Esophagus squamous epithelium (tissue), 5 donors: Measurements from ENCODE around the gene DMRTC2. TPM values are rescaled to one million over a fixed set of nuclear protein-coding genes. Genes with fewer than 3 reads are reported as not detected.

ENCODE experiments used
- DNase-seq: peaks from one replicate; lab custom pipeline; 2025; lab: John Stamatoyannopoulos, UW
- H3K27ac ChIP-seq, 4 donors: fragments of 200-600 bp; sonication (generic); one replicate each; pipeline ENCODE4 v1.5.1; 2016 to 2019; ENCODE audit warnings: mild to moderate bottlenecking in 1 of 4
- H3K27me3 ChIP-seq, 4 donors: fragments of 200-600 bp; sonication (generic); 1 replicate in 3 of 4; 2 replicates in 1 of 4; pipeline versions ENCODE4 v1.5.1 to v1.6.0; 2017 to 2021; ENCODE audit warnings: antibody characterized with exemption in 1 of 4
- H3K36me3 ChIP-seq, 3 donors: fragments of 200-600 bp; sonication (generic); one replicate each; pipeline ENCODE4 v1.5.1; 2016 to 2019
- H3K4me1 ChIP-seq, 3 donors: fragments of 200-600 bp; sonication (generic); one replicate each; pipeline ENCODE4 v1.5.1; 2017 to 2019
- H3K4me3 ChIP-seq, 4 donors: fragments of 200-600 bp; sonication (generic); 1 replicate in 3 of 4; 2 replicates in 1 of 4; pipeline ENCODE4 v1.5.1; 2016 to 2019; ENCODE audit warnings: mild to moderate bottlenecking in 2 of 4, moderate library complexity in 1 of 4
- H3K9me3 ChIP-seq, 3 donors: fragments of 200-600 bp; sonication (generic); one replicate each; pipeline ENCODE4 v1.5.1; 2016 to 2019
- CTCF ChIP-seq, 6 experiments: fragments of 450-650 bp in 4 of 6; fragments of 200-600 bp in 2 of 6; sonication (generic) in 2 of 6; IDR thresholded peaks; one replicate each; pipeline ENCODE4 v1.5.1; 2016 to 2019; ENCODE audit warnings: antibody characterized with exemption in 6 of 6, mild to moderate bottlenecking in 4 of 6, moderate library complexity in 4 of 6
- POLR2A ChIP-seq, 4 donors: fragments of 450-650 bp; IDR thresholded peaks; one replicate each; pipeline ENCODE4 v1.6.1; 2017; ENCODE audit warnings: antibody characterized with exemption in 4 of 4, mild to moderate bottlenecking in 4 of 4, moderate library complexity in 3 of 4
- WGBS, 2 donors: methylation state at CpG; one replicate each; pipeline ENCODE4 v1.1.5; 2018; 5-methylcytosine and 5-hydroxymethylcytosine counted together
- intact Hi-C: fragments of 100-400 bp; cut with DNase I; formaldehyde crosslinking; loops from one replicate; pipeline ENCODE4 v1.15.0; 2022
- total RNA-seq, 4 donors: library from RNA; depleted of rRNA; stranded (reverse); fragments of >200 nt; gene quantifications; one replicate each; pipeline ENCODE4 v1.1.0, GENCODE V29; 2016
- donor health status: DM: yes; HTN: yes; CAD: no.

Gene DMRTC2
- total RNA-seq, 4 donors from 2014 or later: not detected

GRCh38 chr19:41850381-41850780, 5.5 kb downstream of the DMRTC2 start:
- no peak overlapping the region for H3K27ac ChIP-seq
- no peaks in the 10 kb centered on the region for H3K36me3 ChIP-seq
- peaks cover 0 to 54% (median 0%) of the 10 kb centered on the region in 4 donors for H3K27me3 ChIP-seq
- no peaks in the 10 kb centered on the region for H3K4me1 ChIP-seq
- WGBS, 2 donors: 42 to 53% methylated on average over 2 to 5 of the region's 5 CpGs
- DNase-seq: no peak
- intact Hi-C loops: no loop called here
- H3K9me3 ChIP-seq: no peaks in the 10 kb centered on the region
- TF ChIP-seq POLR2A (IDR thresholded peaks at IDR 0.05): no peak
- no peak for TF ChIP-seq CTCF (IDR thresholded peaks at IDR 0.05)
- no peak overlapping the region for H3K4me3 ChIP-seq

GRCh38 chr19:41851456-41851855, 6.6 kb downstream of the DMRTC2 start:
- no peaks in the 10 kb centered on the region for H3K36me3 ChIP-seq
- no peak overlapping the region for H3K4me3 ChIP-seq
- no peak overlapping the region for H3K27ac ChIP-seq
- no peak for TF ChIP-seq POLR2A (IDR thresholded peaks at IDR 0.05)
- no peak for TF ChIP-seq CTCF (IDR thresholded peaks at IDR 0.05)
- DNase-seq: no peak
- peaks cover 0 to 56% (median 0%) of the 10 kb centered on the region in 4 donors for H3K27me3 ChIP-seq
- H3K4me1 ChIP-seq: no peaks in the 10 kb centered on the region
- no peaks in the 10 kb centered on the region for H3K9me3 ChIP-seq
- intact Hi-C loops: no loop called here
- WGBS, 2 donors: 26 to 35% methylated on average over 4 of the region's 4 CpGs

- DNase-seq: no peak
- TF ChIP-seq CTCF (IDR thresholded peaks at IDR 0.05) (no peak), POLR2A (IDR thresholded peaks at IDR 0.05) (no peak)
- Histone ChIP-seq H3K9me3 (no peaks in the 10 kb centered on the region), H3K27ac (no peak overlapping the region), H3K4me1 (no peaks in the 10 kb centered on the region), H3K36me3 (no peaks in the 10 kb centered on the region), H3K27me3 (peaks cover 0 to 48% (median 0%) of the 10 kb centered on the region in 4 donors), H3K4me3 (no peak overlapping the region)
- intact Hi-C loops: no loop called here
- 55 to 85% methylated on average over 2 of the region's 2 CpGs for WGBS, 2 donors
Measured at GRCh38 chr19:41853344-41853743, 8.5 kb downstream of the DMRTC2 start.

- intact Hi-C loops: no loop called here
- WGBS, 2 donors: 64 to 73% methylated on average over 2 of the region's 2 CpGs
- TF ChIP-seq CTCF (IDR thresholded peaks at IDR 0.05) (no peak), POLR2A (IDR thresholded peaks at IDR 0.05) (no peak)
Measured at GRCh38 chr19:41853768-41854167, 8.9 kb downstream of the DMRTC2 start.

GRCh38 chr19:41859213-41859617, 14.4 kb downstream of the DMRTC2 start:
- peak overlapping the region in 3 of 4 donors; percentile 94 to 97 (median 95) for H3K4me3 ChIP-seq
- H3K36me3 ChIP-seq: peaks cover 10 to 34% (median 19%) of the 10 kb centered on the region in 3 donors
- WGBS, 2 donors: 0 to 2% methylated on average over 8 of the region's 8 CpGs
- no peak for DNase-seq
- intact Hi-C loops: no loop called here
- TF ChIP-seq POLR2A (IDR thresholded peaks at IDR 0.05) (no peak), CTCF (IDR thresholded peaks at IDR 0.05) (no peak)
- H3K4me1 ChIP-seq: peaks cover 17 to 43% (median 37%) of the 10 kb centered on the region in 3 donors
- peaks cover 0 to 4% (median 0%) of the 10 kb centered on the region in 4 donors for H3K27me3 ChIP-seq
- H3K9me3 ChIP-seq: no peaks in the 10 kb centered on the region
- peak overlapping the region; percentile 87 to 98 (median 97) for H3K27ac ChIP-seq

More at GRCh38 chr19:41853768-41854167, 8.9 kb downstream of the DMRTC2 start:
- Histone ChIP-seq H3K36me3 (no peaks in the 10 kb centered on the region), H3K9me3 (no peaks in the 10 kb centered on the region), H3K27ac (no peak overlapping the region), H3K27me3 (peaks cover 0 to 48% (median 0%) of the 10 kb centered on the region in 4 donors), H3K4me1 (no peaks in the 10 kb centered on the region), H3K4me3 (no peak overlapping the region)
- DNase-seq: no peak
